NCI-H146 treated with DMSO at 0.1 percent for 48 hours (cell line): ENCODE measurements around the gene EHMT1.
"Not testable (repeated sequence)": the region's sequence is repeated elsewhere in the genome, so short reads cannot be mapped to it uniquely, and the experiment has no call there.

Experiments
- DNase-seq: peaks from one replicate; lab custom pipeline; 2025; ENCODE audit not compliant: unreplicated experiment; lab: John Stamatoyannopoulos, UW

EHMT1 gene

GRCh38 chr9:137800196-137801022, 181.6 kb downstream of the EHMT1 start:
- DNase-seq, result no peak

DNA sequence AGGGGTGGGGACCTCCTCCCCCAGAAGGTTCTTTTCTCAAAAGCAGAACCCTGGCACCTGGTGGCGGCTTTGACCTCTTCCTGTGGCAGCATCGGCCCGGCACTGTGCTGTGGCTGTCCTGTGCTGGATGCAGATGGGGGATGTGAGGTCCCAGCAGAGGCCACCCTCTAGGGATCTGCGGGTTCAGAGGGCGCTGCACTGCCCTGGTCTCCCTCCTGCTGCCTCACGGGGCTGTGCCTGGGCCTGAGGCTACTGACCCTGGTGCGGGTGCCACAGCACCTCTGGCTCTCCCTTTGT, 182.2 kb downstream of the EHMT1 start:
- no peak for DNase-seq

- DNase-seq, result no peak
Observed at GRCh38 chr9:137802021-137802420, 183.2 kb downstream of the EHMT1 start.

DNA sequence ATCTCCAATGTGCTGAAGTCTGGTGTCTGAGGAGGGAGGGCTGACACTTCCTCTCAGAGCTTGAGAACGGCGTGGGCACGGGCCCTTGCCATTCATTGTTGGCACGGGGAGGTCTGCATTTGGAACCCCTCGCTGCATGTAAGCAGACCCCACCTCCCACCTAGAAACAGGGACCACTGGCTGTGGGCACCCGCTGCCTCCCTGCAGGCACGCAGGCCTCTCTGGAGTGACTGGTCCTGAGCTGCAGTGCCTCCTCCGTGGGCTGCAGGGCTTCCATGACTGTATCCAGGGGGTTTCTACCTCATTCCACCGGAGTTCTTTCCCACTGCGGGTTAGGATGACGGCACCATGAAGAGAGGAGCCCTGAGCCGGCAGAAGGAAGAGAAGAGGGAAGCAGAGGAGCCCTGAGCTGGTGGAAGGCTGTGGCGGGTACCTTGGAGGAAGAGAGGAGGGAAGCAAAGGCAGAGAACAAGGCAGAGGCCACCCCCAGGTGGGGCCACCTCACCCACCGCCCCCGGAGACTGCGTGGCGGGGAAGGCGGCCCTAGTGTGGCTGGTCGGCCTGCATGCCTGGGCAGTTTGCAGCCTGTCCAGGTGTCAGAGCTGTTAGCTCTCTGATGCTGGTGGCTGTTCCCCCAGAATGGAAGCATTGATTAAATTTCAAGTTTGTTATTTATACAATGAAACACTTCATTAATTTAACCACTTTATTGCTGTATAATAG, 183.9 kb downstream of the EHMT1 start:
- no peak for DNase-seq

DNA sequence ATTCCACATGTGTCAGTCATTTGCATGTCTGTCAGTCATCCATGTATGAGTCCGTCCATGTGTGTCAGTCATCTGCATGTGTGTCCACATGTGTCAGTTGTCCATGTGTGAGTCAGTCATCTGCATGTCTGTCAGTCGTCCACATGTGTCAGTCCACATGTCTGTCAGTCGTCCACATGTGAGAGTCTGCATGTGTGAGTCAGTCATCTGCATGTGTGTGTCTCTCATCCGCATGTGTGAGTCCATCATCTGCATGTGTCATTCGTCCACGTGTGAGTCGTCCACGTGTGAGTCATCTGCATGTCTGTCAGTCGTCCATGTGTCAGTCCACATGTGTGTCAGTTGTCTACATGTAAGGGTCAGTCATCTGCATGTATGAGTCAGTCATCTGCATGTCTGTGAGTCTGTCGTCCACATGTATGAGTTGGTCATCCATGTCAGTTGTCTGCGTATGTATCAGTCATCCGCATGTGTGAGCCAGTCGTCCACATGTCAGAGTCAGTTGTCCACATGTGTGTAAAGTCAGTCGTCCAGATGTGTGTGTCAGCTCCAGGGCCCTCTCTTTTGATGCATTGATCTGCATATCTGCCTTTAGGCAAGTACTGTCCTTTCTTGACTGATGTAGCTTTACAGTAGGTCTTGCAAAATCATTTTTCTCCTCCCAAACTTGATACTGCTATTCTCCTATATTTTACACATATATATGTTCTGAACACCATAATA, 186.3 kb downstream of the EHMT1 start:
- DNase-seq, result no peak

DNA sequence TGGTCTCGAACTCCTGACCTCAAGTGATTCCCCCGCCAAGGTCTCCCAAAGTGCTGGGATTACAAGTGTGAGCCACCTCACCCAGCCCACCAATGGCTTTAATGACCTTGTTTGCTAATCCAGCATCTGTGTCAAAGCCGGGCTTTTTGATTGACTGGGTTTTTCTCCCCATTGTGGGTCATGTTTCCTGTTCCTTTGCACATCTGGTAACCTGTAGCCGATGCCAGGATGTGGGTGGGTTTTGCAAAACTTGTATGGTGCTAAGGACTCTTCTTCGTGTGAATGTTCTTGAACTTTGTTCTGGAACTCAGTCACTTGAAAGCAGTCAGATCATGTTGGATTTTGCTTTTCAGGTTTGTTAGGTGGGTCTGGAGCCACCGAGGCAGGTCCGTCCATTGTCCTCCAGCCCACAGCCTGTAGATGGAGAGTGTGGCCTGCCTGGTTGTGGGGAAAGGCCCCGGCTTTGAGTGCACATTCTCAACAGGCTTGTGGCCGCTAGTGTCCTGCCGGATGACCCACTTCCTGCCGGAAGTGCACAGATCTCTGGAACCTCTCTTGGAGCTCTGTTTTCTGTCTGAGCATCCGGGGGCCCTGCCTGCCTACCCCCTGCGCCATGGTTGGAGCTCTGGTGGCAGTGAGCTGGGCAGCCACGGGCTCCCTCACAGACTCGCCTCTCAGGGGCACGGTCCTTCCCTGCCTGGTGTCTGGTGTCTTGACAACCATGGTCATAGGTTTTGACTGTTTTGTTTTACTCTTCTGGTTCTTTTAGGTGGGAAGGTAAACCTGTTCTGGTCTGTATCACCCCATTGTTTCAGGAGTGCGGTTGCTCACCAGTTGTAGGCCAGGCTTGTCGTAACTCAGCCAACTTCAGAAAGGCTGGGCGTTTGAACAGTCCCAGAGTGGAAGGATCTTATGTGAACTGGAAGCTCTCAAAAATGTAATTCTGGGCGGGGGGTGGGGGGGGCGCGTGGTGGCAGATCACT, 189.2 kb downstream of the EHMT1 start:
- DNase-seq, result no peak

GRCh38 chr9:137809040-137809576, 190.3 kb downstream of the EHMT1 start:
- DNase-seq, result no peak

DNA sequence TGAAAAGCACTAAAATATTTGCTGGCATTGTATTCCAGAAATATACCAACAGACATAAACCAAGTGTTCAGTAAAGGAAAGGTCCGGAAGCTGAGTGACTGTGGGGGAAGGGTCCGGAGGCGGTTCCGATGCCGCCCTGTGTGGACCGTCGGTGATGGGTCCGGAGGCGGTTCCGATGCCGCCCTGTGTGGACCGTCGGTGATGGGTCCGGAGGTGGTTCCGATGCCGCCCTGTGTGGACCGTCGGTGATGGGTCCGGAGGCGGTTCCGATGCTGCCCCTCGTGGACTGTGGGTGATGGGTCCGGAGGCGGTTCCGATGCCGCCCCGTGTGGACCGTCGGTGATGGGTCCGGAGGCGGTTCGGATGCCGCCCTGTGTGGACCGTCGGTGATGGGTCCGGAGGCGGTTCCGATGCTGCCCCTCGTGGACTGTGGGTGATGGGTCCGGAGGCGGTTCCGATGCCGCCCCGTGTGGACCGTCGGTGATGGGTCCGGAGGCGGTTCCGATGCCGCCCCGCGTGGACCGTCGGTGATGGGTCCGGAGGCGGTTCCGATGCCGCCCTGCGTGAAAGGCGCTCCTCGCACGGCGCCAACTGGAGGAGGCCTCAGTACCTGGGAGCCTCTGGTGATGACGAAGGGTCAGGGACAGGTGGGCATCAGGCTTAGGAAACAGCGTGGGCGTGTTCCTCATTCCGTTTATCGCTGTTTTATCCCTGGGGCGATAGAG, 191.1 kb downstream of the EHMT1 start:
- not testable (repeated sequence) for DNase-seq

GRCh38 chr9:137811283-137811870, 192.6 kb downstream of the EHMT1 start:
- no peak for DNase-seq

GRCh38 chr9:137812356-137813023, 193.7 kb downstream of the EHMT1 start:
- no peak for DNase-seq

DNA sequence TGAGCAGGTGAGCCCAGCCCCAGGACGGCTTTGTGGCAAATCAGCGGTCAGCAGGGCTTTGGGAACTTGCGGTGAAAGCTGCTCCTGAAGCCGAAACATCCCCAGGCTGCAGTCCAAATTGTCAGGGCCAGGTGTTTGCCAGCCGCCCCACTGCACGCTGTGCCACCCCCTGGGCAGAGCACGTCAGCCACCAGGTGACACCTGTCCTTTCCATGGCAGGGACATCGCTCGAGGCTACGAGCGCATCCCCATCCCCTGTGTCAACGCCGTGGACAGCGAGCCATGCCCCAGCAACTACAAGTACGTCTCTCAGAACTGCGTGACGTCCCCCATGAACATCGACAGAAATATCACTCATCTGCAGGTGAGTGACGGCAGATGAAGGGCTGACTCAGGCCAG, 194.4 kb downstream of the EHMT1 start:
- DNase-seq, result peak; percentile 70

DNA sequence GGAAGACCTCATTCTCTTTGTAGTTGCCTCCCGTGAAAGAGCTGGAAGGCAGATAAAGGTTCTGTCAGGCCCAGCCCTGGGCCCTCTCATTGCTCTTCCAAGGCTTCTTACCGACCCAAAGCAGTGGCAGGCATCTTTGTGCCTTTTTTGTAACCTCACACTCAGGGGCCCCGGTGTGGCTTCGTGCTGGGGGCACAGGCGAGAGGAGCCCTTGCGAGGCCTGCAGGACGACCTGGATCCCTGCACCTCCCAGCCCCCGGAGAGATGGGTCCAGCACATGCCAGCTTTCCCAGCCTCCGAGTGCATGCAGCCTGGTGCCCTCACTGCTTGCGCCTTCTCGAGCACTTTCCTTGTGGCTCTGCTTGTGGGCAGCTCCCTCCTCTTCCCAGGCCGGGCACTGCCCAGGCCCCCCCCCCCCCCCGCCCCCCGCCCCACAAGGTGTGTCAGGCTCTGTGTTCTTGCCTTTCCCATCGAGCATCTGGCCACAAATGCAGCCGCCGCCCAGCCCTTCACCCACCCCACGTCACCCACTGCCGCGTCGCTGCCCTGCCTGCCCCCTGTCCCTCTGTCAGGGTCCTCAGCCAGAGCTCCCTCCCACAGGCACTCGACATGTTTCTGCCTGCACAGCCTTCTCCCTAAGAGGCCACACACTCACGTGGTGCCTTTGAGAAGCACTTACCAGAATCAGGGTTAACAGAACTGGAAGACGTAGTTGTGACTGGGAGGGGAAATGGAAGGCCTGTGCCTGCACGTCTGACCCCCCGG, 195.0 kb downstream of the EHMT1 start:
- DNase-seq, result no peak

DNA sequence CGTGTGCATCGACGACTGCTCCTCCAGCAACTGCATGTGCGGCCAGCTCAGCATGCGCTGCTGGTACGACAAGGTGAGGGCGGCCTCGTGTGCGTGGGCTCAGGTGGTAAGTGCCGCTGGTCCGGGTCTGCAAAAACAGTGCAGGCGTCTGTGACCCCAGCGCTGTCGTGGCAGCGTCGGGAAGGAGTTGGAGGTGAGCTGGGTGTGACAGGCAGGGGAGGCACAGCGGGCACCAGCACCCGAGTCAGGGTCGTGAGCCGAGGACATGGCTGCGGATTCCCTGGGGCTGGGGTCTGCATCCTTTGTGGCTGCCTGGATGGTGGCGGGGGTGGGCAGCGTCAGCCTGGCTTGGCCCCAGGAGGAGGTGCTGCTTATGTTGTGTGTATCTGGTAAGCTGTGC, 195.6 kb downstream of the EHMT1 start:
- DNase-seq, result no peak

DNA sequence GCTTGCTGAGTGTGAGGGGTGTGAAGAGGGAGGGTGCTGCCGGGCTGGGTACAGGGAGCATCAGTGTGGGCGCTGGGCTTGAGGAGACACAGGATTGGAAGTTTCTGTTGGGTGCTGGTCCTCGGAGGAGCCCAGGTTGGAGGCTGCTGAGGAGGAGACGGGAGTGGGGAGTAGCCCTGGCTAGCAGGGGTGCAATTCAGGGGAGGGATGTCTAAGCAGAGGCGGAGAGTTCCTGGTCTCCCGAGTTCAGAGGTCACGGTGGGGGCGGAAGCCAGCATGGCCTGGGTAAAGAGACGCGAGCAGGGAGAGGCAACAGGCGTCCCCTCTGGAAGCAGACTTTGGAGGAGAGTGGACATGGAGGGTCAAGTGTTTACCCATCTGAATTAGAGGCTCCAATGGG, 196.0 kb downstream of the EHMT1 start:
- no peak for DNase-seq

DNA sequence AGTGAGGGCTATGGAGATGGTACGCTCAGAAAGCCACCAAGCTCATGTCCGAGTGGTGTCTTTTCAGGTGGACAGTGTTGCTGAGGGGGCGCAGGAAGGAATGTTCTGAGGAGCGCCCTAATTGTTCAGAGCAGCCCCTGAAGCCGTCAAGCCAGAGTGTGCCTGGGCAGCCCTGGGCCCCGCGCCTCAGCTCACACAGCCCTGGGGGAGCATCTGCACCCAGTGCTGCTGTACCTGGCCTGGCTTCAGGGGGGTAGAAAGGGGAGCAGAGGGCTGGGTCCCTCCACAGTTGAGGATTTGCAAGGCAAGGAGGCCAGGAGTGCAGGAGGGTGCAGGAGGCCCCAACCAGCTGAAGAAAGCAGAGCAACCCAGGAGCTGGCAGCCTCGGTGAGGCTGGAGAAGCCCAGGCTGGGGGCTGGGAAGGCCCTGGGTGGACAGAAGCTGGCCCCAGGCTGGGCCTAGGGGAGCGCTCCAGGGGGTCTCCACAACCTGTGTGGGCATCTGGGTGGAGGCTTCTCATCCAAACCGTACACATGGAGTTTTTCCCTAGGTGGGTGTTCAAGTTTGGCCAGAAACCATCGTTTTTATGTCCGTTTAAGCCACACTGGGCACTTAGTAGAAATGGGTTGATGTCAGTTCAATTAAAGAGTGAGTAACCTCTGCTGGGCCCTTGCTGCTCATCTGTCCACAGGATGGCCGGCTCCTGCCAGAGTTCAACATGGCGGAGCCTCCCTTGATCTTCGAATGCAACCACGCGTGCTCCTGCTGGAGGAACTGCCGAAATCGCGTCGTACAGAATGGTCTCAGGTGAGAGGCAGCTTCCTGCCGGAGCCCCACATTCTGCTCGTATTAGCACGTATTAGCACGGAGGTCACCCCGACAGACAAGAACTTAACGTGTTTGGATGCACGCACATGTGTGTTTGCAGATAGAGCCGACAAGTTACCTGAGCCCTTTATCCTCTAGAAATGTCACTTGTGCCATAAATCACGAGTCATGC, 196.8 kb downstream of the EHMT1 start:
- DNase-seq, result no peak

DNA sequence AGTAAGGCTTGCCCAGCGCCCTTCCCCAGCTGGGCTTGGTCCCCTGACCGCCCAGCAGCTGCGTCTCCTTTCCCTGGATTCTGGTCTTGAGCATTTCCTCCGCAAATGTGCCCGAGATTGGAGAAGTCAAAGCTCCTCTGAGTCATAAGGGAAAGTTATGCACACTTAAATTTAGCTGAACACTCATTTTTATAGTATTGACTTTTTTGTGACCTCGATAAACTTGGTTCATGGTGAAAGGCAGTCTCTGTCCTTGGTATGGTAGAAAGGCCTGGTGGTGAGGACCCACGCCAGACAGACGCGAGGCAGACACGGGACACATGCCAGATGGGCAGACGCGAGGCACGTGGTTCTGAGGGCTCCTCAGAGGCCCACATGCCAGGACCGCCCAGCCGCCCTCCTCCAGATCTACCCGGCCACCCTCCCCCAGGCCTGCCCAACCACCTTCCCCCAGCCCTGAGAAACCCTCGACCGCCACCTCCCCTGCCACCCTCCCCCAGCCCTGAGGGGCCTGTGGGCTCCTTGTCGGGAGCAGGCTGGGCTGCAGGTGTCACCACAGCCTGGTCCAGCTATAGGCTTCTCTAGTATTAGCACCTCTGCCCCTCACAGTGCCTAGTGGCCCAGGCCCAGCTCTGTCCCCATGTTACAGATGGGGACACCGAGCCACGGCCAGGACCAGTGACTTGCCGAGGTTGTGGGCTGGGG, 197.9 kb downstream of the EHMT1 start:
- DNase-seq, result no peak
